Measurements from ENCODE around the gene OR10AG1.

The OR10AG1 gene

GRCh38 chr11:55969845-55970244 lies at the start of gene OR10AG1:
Gene OR10AG1, minus strand, starts transcription at chr11:55969945. Its CDS starts 38 bp downstream, at chr11:55969907.
- DNase-seq (ENCODE audit: low read depth in 3 of 3) = no peak

GRCh38 chr11:56013805-56014204 lies 44.1 kb upstream of the OR10AG1 start:
- DNase-seq (ENCODE audit: low read depth in 3 of 3) = no peak

GRCh38 chr11:56010716-56011115 lies 41.0 kb upstream of the OR10AG1 start:
- no peak for DNase-seq (ENCODE audit: low read depth in 3 of 3)

- no peak for DNase-seq (ENCODE audit: low read depth in 3 of 3)
Measured at GRCh38 chr11:55994525-55994924, 24.8 kb upstream of the OR10AG1 start, which contains the start of gene OR5F1. Gene OR5F1, minus strand, starts transcription at chr11:55994625. Its CDS starts 0 bp downstream, at chr11:55994625.

GRCh38 chr11:55970935-55971334 lies 1.2 kb upstream of the OR10AG1 start:
- no peak for DNase-seq (ENCODE audit: low read depth in 3 of 3)

GRCh38 chr11:55967914-55968313 lies 1.8 kb downstream of the OR10AG1 start:
- no peak for DNase-seq (ENCODE audit: low read depth in 3 of 3)

GRCh38 chr11:55966391-55966790 lies 3.4 kb downstream of the OR10AG1 start:
- DNase-seq (ENCODE audit: low read depth in 3 of 3) = no peak

- no peak for DNase-seq (ENCODE audit: low read depth in 3 of 3)
Measured at GRCh38 chr11:55956521-55956920, 13.2 kb downstream of the OR10AG1 start.

GRCh38 chr11:55949330-55949729 lies 20.4 kb downstream of the OR10AG1 start:
- no peak for DNase-seq (ENCODE audit: low read depth in 3 of 3)

- no peak for DNase-seq (ENCODE audit: low read depth in 3 of 3)
Measured at GRCh38 chr11:55942785-55943392, 26.9 kb downstream of the OR10AG1 start.

GRCh38 chr11:55936300-55936699 lies 33.4 kb downstream of the OR10AG1 start, which contains the start of gene OR5I1:
Gene OR5I1, minus strand, starts transcription at chr11:55936400. Its CDS starts 0 bp downstream, at chr11:55936400.
- DNase-seq (ENCODE audit: low read depth in 3 of 3) = no peak

GRCh38 chr11:55920537-55920936 lies 49.2 kb downstream of the OR10AG1 start:
- DNase-seq (ENCODE audit: low read depth in 3 of 3) = no peak

Data from stimulated activated CD4-positive, alpha-beta T cell treated with anti-CD3 and anti-CD28 coated beads, TNF-alpha, amount 100 ng/mL, for 4 hours (primary cell).